ENCODE results near the gene PPP1R12A. TPM values are rescaled to one million over a fixed set of nuclear protein-coding genes. Genes with fewer than 3 reads are reported as not detected.

The PPP1R12A gene
- total RNA-seq: 36.3 and 41.5 TPM in 2 replicates

DNA sequence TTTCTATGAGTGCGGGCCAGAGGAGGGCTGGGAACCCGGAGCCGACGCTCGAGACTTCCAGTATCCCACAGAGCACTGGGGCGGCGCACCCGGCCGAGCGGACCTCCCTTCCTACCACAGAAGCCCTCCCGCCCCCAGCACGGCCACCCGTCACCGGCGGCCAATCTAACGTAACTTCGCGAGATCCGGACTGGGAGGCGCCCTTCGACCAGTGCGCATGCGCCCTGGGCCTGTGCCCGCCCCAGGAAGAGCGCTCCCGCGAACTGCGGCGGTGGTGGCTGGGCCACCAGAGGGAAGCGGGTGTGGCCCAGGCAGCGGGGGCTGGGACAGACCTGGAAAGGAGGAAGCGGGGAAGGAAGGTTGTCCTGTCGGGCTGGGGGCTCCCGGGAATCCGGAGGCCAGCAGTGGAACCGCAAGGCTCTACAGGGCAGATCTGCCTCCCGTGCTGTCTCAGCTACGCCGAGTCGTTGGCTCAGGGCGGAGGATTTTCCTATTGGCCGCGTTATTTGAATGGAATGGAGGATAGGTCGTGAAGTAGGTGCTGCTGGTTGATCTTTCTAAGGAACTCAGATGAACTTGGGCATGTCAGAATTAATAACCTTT lies at the start of gene PPP1R12A:
Gene PPP1R12A (minus strand): TSS at position 77 of the 603 bp plus-strand sequence. CDS start 166 bp downstream, outside the sequence.

Other genes with a start within 250 kb of the PPP1R12A start
- gene PAWR, start 244.1 kb downstream of the PPP1R12A start, total RNA-seq: 4.9 and 6.2 TPM in 2 replicates
- gene OTOGL, start 164.4 kb upstream of the PPP1R12A start, total RNA-seq: 0.29 TPM in 1 of 2 replicates, not detected in the other